Neural cell (in vitro differentiated cells): ENCODE measurements around the gene CLEC4F. TPM values are rescaled to one million over a fixed set of nuclear protein-coding genes. Genes with fewer than 3 reads are reported as not detected.

Experiments used
- H2AFZ ChIP-seq: fragments of 200-600, 300-800 bp; sonication (generic), shearing (Covaris generic); 2 replicates; pipeline ENCODE4 v1.6.0; 2014; ENCODE audit warnings: low read depth, mild to moderate bottlenecking, antibody characterized with exemption, low read length, moderate library complexity
- H3F3A ChIP-seq: fragments of 200-600 bp; shearing (Covaris generic); 2 replicates; pipeline ENCODE4 v1.6.1; 2016; ENCODE audit warnings: mild to moderate bottlenecking, moderate library complexity, mixed read lengths, antibody characterized with exemption, low read length; ENCODE audit not compliant: insufficient read depth, poor library complexity, severe bottlenecking
- H3K27ac ChIP-seq: fragments of 200-600, 300-800 bp; sonication (generic), shearing (Covaris generic); 2 replicates; pipeline ENCODE4 v1.5.1; 2014; ENCODE audit warnings: mild to moderate bottlenecking, low read length, moderate library complexity
- H3K27me3 ChIP-seq: fragments of 300-800, 200-600 bp; sonication (generic), shearing (Covaris generic); 2 replicates; pipeline ENCODE4 v1.6.0; 2014; ENCODE audit warnings: mild to moderate bottlenecking, low read depth, low read length, moderate library complexity; ENCODE audit not compliant: insufficient read depth
- H3K36me3 ChIP-seq: fragments of 300-800, 200-600 bp; sonication (generic), shearing (Covaris generic); 2 replicates; pipeline ENCODE4 v1.5.1; 2014; ENCODE audit warnings: mild to moderate bottlenecking, antibody characterized with exemption, low read length, moderate library complexity; ENCODE audit not compliant: insufficient read depth
- H3K4me2 ChIP-seq: fragments of 300-800, 200-600 bp; sonication (generic), shearing (Covaris generic); 2 replicates; pipeline ENCODE4 v1.6.0; 2014; ENCODE audit warnings: mild to moderate bottlenecking, low read length
- H3K4me3 ChIP-seq: fragments of 300-800, 200-600 bp; sonication (generic), shearing (Covaris generic); 2 replicates; pipeline ENCODE4 v1.5.1; 2014; ENCODE audit warnings: mild to moderate bottlenecking, low read length, moderate library complexity
- H3K79me2 ChIP-seq: fragments of 200-600 bp; shearing (Covaris generic); replicated peaks from 2 replicates; pipeline ENCODE4 v1.6.0; 2014; ENCODE audit warnings: mild to moderate bottlenecking, low read length, moderate library complexity; ENCODE audit not compliant: insufficient read depth
- H3K9ac ChIP-seq: fragments of 300-800, 200-600 bp; sonication (generic), shearing (Covaris generic); 2 replicates; pipeline ENCODE4 v1.6.1; 2016; ENCODE audit warnings: mild to moderate bottlenecking, low read length, mixed read lengths
- H3K9me2 ChIP-seq: fragments of 200-600 bp; shearing (Covaris generic); 2 replicates; pipeline ENCODE4 v1.6.1; 2016; ENCODE audit warnings: mild to moderate bottlenecking, low read length, mixed read lengths; ENCODE audit not compliant: insufficient read depth
- H3K9me3 ChIP-seq: fragments of 200-600, 300-800 bp; sonication (generic), shearing (Covaris generic); 2 replicates; pipeline ENCODE4 v1.6.1; 2016; ENCODE audit warnings: mild to moderate bottlenecking, mixed run types, low read length, moderate library complexity, mixed read lengths
- H4K20me1 ChIP-seq: fragments of 200-600 bp; shearing (Covaris generic); 2 replicates; pipeline ENCODE4 v1.6.1; 2016; ENCODE audit warnings: mild to moderate bottlenecking, mixed run types; ENCODE audit not compliant: insufficient read depth
- CTCF ChIP-seq: fragments of 450-650 bp; IDR thresholded peaks from 2 replicates; pipeline ENCODE4 v1.5.1; 2014; ENCODE audit warnings: antibody characterized with exemption, mild to moderate bottlenecking, moderate library complexity; ENCODE audit not compliant: poor library complexity, severe bottlenecking
- EP300 ChIP-seq: fragments of 450-650 bp; conservative IDR thresholded peaks from 2 replicates; pipeline ENCODE4 v1.6.1; 2014; ENCODE audit warnings: antibody characterized with exemption, mild to moderate bottlenecking, moderate library complexity; ENCODE audit not compliant: poor library complexity, severe bottlenecking
- EZH2 ChIP-seq: fragments of 200-600, 300-800 bp; shearing (Covaris generic), sonication (generic); IDR thresholded peaks from 2 replicates; pipeline ENCODE4 v1.6.1; 2014; ENCODE audit warnings: antibody characterized with exemption, low read length, borderline replicate concordance, mild to moderate bottlenecking; ENCODE audit not compliant: insufficient read depth, poor library complexity, severe bottlenecking
- MXI1 ChIP-seq: fragments of 450-650 bp; conservative IDR thresholded peaks from 2 replicates; pipeline ENCODE4 v1.6.1; 2014; ENCODE audit warnings: antibody characterized with exemption, mild to moderate bottlenecking; ENCODE audit not compliant: poor library complexity, severe bottlenecking
- POLR2AphosphoS5 ChIP-seq: IDR thresholded peaks from 2 replicates; pipeline ENCODE4 v1.6.1; 2012
- RAD21 ChIP-seq: fragments of 450-650 bp; conservative IDR thresholded peaks from 2 replicates; pipeline ENCODE4 v1.6.1; 2014; ENCODE audit warnings: antibody characterized with exemption, mild to moderate bottlenecking, moderate library complexity
- REST ChIP-seq: IDR thresholded peaks from 2 replicates; pipeline ENCODE4 v1.6.1; 2012; ENCODE audit warnings: borderline replicate concordance
- SMC3 ChIP-seq: fragments of 450-650 bp; conservative IDR thresholded peaks from 2 replicates; pipeline ENCODE4 v1.6.1; 2014; ENCODE audit warnings: antibody characterized with exemption, mild to moderate bottlenecking, moderate library complexity; ENCODE audit not compliant: poor library complexity
- TAF1 ChIP-seq: IDR thresholded peaks from 2 replicates; pipeline ENCODE4 v1.6.1; 2012; ENCODE audit warnings: low read depth
- polyA plus RNA-seq: library from polyadenylated mRNA; depleted of rRNA; stranded (reverse); fragments of >200 nt; gene quantifications from 2 replicates; pipeline ENCODE4 v1.2.3, GENCODE V29; 2014

The CLEC4F gene
- polyA plus RNA-seq, 1 donor from 2014 or later: not detected

- H3K79me2 ChIP-seq: no peaks in the 10 kb centered on the region
- no peak overlapping the region for H3K9ac ChIP-seq
- H2AFZ ChIP-seq: no peak overlapping the region
- no peaks in the 10 kb centered on the region for H4K20me1 ChIP-seq
- H3K27me3 ChIP-seq: no peaks in the 10 kb centered on the region
- H3K36me3 ChIP-seq: no peaks in the 10 kb centered on the region
- H3K4me3 ChIP-seq: no peak overlapping the region
- no peaks in the 10 kb centered on the region for H3K9me2 ChIP-seq
- TF ChIP-seq SMC3 (no peak), EZH2 (no peak), POLR2AphosphoS5 (no peak), EP300 (no peak), RAD21 (no peak), TAF1 (no peak), REST (no peak), MXI1 (no peak), CTCF (no peak)
- H3K9me3 ChIP-seq: no peaks in the 10 kb centered on the region
- no peaks in the 10 kb centered on the region for H3F3A ChIP-seq
- H3K27ac ChIP-seq: no peak overlapping the region
- H3K4me2 ChIP-seq: no peak overlapping the region
Measured at GRCh38 chr2:70776266-70776665, 44.1 kb downstream of the CLEC4F start.

GRCh38 chr2:70775141-70775540 lies 45.3 kb downstream of the CLEC4F start:
- no peaks in the 10 kb centered on the region for H3K27me3 ChIP-seq
- H3K4me3 ChIP-seq: no peak overlapping the region
- H3K9ac ChIP-seq: no peak overlapping the region
- no peak overlapping the region for H3K27ac ChIP-seq
- no peaks in the 10 kb centered on the region for H3K9me3 ChIP-seq
- TF ChIP-seq MXI1: no peak
- no peak for TF ChIP-seq EP300
- no peak for TF ChIP-seq EZH2
- no peak for TF ChIP-seq RAD21
- TF ChIP-seq SMC3: no peak
- no peak for TF ChIP-seq REST
- no peak for TF ChIP-seq POLR2AphosphoS5
- no peak for TF ChIP-seq CTCF
- TF ChIP-seq TAF1: no peak
- no peaks in the 10 kb centered on the region for H3K9me2 ChIP-seq
- H3F3A ChIP-seq: no peaks in the 10 kb centered on the region
- H3K79me2 ChIP-seq: no peaks in the 10 kb centered on the region
- no peak overlapping the region for H2AFZ ChIP-seq
- H3K36me3 ChIP-seq: no peaks in the 10 kb centered on the region
- H3K4me2 ChIP-seq: no peak overlapping the region
- no peaks in the 10 kb centered on the region for H4K20me1 ChIP-seq
